GM21619 (cell line): ENCODE measurements around the gene DSCAML1.
"Not testable (repeated sequence)": the region's sequence is repeated elsewhere in the genome, so short reads cannot be mapped to it uniquely, and the experiment has no call there.

Experiments used
- ATAC-seq: cut with Tn5 transposase; IDR thresholded peaks from one replicate; pipeline ENCODE4 v1.9.1; 2021; ENCODE audit not compliant: unreplicated experiment

Gene DSCAML1

DNA sequence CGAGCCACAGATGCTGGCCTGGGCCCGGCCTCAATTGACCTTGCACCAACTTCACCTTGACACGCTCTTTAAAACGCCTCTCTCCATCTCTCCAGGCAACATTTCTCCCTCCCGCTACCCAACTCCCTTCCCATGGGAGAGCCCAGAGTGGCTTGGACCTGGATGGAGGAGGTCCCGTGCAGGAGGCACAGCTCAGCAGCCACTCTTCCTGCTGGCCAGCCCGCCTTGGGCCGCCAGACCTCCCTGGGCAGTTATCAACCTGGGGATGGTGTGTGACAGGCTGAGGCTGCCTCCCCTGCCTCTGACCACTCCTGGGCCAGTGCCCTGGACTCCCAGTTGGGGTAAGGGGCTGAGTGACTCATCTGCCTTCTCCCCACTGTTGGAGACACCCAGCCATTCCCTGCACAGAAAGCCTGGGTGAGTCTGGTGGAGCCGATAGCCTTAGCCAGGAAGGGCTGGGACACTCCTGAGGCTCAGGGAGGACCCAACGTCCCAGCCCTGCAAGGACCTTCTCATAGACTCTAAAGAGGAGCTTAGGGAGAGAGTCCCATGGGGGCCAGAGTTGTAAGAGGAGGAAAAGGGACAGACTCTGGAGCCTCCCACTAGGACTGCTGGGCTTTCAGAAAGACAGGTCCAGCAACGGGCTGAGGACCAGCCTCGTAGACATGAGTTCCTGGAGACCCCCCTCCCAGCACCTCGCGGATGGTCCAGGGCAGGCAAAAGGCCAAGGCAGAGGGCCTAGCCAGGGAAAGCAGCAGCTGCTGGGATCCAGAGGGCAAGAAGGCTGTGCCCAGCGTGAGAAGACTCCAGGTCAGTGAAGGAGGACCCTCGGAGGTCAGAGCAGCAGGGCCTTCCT is 337.7 kb downstream of the DSCAML1 start:
- no peak for ATAC-seq

GRCh38 chr11:117458275-117459122 is 338.5 kb downstream of the DSCAML1 start:
- ATAC-seq = no peak

- no peak for ATAC-seq
These were observed 339.2 kb downstream of the DSCAML1 start for GRCh38 chr11:117457835-117458234.

GRCh38 chr11:117457031-117457785 is 339.8 kb downstream of the DSCAML1 start:
- no peak for ATAC-seq

DNA sequence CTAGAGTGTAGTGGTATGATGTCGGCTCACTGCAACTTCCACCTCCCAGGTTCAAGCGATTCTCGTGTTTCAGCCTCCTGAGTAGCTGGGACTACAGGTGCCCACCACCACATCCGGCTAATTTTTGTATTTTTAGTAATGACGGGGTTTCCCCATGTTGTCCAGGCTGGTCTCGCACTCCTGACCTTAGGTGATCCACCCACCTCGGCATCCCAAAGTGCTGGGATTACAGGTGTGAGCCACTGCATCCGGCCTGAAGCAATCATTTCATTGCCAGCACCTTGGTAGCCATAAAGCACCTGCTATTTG is 340.3 kb downstream of the DSCAML1 start:
- ATAC-seq = not testable (repeated sequence)

- ATAC-seq = peak; percentile 77
These were observed 340.8 kb downstream of the DSCAML1 start for GRCh38 chr11:117456027-117456720.

DNA sequence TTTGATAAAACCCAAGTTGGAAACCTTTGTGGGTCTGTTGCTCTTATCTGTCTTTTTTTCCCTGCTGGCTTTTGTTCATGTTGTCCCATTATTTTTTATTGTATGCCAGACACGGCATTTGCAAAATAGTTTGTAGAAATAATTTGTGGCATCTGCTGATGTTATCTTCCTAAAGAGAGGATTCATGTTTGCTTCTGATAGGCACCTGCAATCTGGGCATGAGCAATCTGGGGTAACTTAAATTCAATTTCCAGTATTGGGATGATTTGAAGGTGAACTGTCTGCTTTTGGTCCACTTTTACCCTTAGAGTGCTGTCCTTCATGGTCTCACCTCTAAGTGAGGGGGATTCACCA is 342.5 kb downstream of the DSCAML1 start:
- no peak for ATAC-seq

DNA sequence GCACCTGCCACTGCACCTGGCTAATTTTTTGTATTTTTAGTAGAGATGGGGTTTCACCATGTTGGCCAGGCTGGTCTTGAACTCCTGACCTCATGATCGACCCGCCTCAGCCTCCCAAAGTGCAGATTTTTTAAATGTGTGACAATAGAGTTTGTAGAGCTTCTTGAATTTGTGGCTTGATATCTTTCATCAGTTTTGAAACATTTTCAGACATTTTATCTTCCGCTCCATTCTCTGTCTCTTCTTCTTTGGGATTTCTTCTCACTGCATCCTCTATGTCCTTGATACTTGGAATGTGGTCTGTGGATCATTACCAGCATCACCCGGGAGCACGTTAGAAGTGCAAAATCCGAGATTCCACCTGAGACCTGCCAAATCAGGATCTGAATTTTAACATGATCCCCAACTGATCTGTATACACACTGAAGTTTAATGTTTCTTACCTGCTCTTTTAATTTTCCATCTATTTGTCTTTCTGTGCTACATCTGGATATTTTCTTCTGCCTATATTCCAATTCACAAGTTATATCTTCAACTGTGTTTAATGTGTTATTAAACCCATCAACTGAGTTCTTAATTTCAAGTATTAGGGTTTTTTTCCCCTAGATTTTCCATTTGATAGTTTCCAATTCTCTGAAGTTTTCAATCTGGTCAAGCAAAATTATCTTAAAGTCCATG is 343.0 kb downstream of the DSCAML1 start:
- no peak for ATAC-seq

DNA sequence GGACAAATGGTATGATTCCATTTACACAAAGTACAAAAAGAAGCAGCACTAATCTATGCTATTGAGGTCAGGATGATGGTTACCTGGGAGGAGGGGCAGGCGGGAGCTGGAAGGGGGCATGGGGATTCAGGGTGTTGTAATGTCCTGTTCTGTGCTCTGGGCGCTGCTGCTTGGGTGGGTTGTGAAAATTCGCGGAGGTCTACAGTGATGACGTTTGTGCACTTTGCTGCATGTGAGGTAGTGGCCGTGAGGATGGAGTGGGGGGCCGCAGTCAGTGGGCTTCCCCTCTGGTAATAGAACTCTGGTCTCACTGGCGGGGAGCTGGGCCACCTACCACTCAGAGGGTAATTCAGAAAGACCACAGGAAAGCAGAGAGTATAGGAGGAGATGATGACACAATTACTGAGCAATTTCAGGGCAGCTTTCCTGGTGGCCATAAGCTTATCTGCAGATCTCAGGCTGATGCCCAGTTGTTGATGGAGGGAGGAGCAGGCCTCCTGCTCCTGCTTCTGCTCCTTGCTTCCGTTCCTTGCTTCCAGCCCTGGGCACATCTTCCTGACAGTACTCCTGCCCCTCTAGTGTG is 347.8 kb downstream of the DSCAML1 start:
- no peak for ATAC-seq

- no peak for ATAC-seq
These were observed 352.0 kb downstream of the DSCAML1 start for GRCh38 chr11:117444711-117445658.

- ATAC-seq = no peak
These were observed 352.8 kb downstream of the DSCAML1 start for GRCh38 chr11:117444256-117444655.

- no peak for ATAC-seq
These were observed 353.5 kb downstream of the DSCAML1 start for GRCh38 chr11:117443266-117444186.

GRCh38 chr11:117442869-117443239 is 354.2 kb downstream of the DSCAML1 start:
- no peak for ATAC-seq

GRCh38 chr11:117442049-117442868 is 354.8 kb downstream of the DSCAML1 start:
- ATAC-seq = no peak

GRCh38 chr11:117441146-117441975 is 355.7 kb downstream of the DSCAML1 start:
- no peak for ATAC-seq

DNA sequence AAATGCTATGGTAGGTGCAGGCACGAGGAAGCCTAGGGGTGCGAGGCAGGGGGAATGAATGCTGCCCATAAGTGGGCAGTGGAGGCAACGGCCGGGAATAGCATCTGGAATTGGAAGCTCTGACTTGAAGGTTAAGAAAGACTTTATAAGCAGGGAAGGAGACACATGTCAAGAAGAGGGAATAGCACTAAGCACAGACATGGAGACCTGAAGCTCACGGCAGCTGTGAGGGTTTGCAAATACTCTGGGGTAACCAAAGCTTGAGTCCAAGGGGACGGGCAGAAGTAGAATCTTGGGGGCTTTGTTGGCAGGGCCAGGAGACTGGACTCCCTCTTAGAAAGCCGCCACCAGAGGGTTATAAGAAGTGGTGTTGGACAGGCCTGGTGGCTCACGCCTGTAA is 356.8 kb downstream of the DSCAML1 start:
- no peak for ATAC-seq
